ENCODE results near the gene FBLN1. TPM values are rescaled to one million over a fixed set of nuclear protein-coding genes. Genes with fewer than 3 reads are reported as not detected.

FBLN1 gene
- total and polyA plus RNA-seq, 2 of the 13 experiments (the other 11 are each of a cell fraction or from before 2014, with no cell fraction given), result 37.3 to 103 TPM

GRCh38 chr22:45579306-45579705 lies 76.6 kb downstream of the FBLN1 start (continued):
- no peak for TF ChIP-seq YEATS4 (CRISPR knock-in tag; IDR thresholded peaks at IDR 0.05; ENCODE audit: borderline replicate concordance)
- TF ChIP-seq HOXA3 (CRISPR knock-in tag; IDR thresholded peaks at IDR 0.05), result no peak

- Histone ChIP-seq H3K79me2 (ENCODE audit: insufficient read depth, low read length) (no peaks in the 10 kb centered on the region), H3K4me3 (replicated peaks in 1 of 3; ENCODE audit: insufficient read depth in 1 of 3, low read depth in 2 of 3, low read length in 3 of 3) (no peak overlapping the region), H2AFZ (ENCODE audit: low read length) (no peak overlapping the region), H3K36me3 (replicated peaks in 1 of 2; ENCODE audit: control insufficient read depth in 1 of 2, insufficient read depth in 2 of 2, low read length in 2 of 2) (peaks cover 1 to 6% of the 10 kb centered on the region in 2 experiments; a peak in 2 of 5 replicates), H3K9me3 (ENCODE audit: low read length) (no peaks in the 10 kb centered on the region), H3K9ac (ENCODE audit: insufficient read depth, low read depth, low read length) (no peak overlapping the region), H3K4me1 (ENCODE audit: insufficient read depth, low read length) (no peaks in the 10 kb centered on the region), H3K27ac (ENCODE audit: extremely low read length, insufficient read depth, low read length) (no peak overlapping the region), H4K20me1 (ENCODE audit: insufficient read depth, low read length) (no peaks in the 10 kb centered on the region), H3K27me3 (ENCODE audit: control insufficient read depth in 1 of 2, insufficient read depth in 2 of 2, low read length in 2 of 2) (no peaks in the 10 kb centered on the region), H3K4me2 (ENCODE audit: low read depth, low read length) (no peak overlapping the region)
- TF ChIP-seq SALL2 (CRISPR knock-in tag; IDR thresholded peaks at IDR 0.05) (no peak), ZNF777 (CRISPR knock-in tag; IDR thresholded peaks at IDR 0.05) (no peak), HNRNPK (IDR thresholded peaks at IDR 0.05; ENCODE audit: low read depth, low read length, poor library complexity, severe bottlenecking) (no peak), ZBTB44 (CRISPR knock-in tag; IDR thresholded peaks at IDR 0.05) (no peak), TCF7L2 (IDR thresholded peaks at IDR 0.05; ENCODE audit: low read depth, low read length) (no peak), ZNF672 (CRISPR knock-in tag; IDR thresholded peaks at IDR 0.05) (no peak), ZNF567 (CRISPR knock-in tag; IDR thresholded peaks at IDR 0.05; ENCODE audit: borderline replicate concordance) (no peak), PHF20 (CRISPR knock-in tag; IDR thresholded peaks at IDR 0.05) (no peak), POGK (CRISPR knock-in tag; conservative IDR thresholded peaks at IDR 0.05) (no peak), MYC (CRISPR knock-in tag; IDR thresholded peaks at IDR 0.05; ENCODE audit: borderline replicate concordance) (no peak), ZNF589 (CRISPR knock-in tag; conservative IDR thresholded peaks at IDR 0.05) (no peak)
- ATAC-seq (no peak), FAIRE-seq (no peak), DNase-seq (ENCODE audit: low spot score) (no peak)
- ChIA-PET CTCF (ENCODE audit: low intra/inter-chr PET ratio, low total read pairs) (no interaction called here), POLR2A (no interaction called here)
- WGBS (ENCODE audit: low lambda C conversion rate), result 94% methylated on average over 23 of the region's 29 CpGs
- in situ Hi-C loops (cut with HindIII; ENCODE audit: extremely low pct_ligation_motif_present, low pct_unique_long_range_greater_than_20kb) (loop anchor here (5.0 kb wide), 2 partner anchors 62 to 287 kb away; no protein-coding TSS in a partner anchor), intact Hi-C loops (cut with micrococcal nuclease; ENCODE audit: unreplicated experiment) (loop anchor here (2.0 kb wide), 1 partner anchor 389 kb away; no protein-coding TSS in a partner anchor)
- no TSS peak for BruUV-seq (replicated peaks)
Measured at GRCh38 chr22:45579806-45580725, 77.4 kb downstream of the FBLN1 start.

All from HepG2 (cell line).